Measurements from ENCODE around the gene VARS2. TPM values are rescaled to one million over a fixed set of nuclear protein-coding genes. Genes with fewer than 3 reads are reported as not detected.
"Not testable (repeated sequence)": the region's sequence is repeated elsewhere in the genome, so short reads cannot be mapped to it uniquely, and the experiment has no call there.

Gene VARS2
- total and polyA plus RNA-seq, 2 experiments from 2014 or later = 27.5 to 61.3 TPM

GRCh38 chr6:30873137-30873640 lies 40.8 kb upstream of the VARS2 start:
- TF ChIP-seq, protein P1, sequence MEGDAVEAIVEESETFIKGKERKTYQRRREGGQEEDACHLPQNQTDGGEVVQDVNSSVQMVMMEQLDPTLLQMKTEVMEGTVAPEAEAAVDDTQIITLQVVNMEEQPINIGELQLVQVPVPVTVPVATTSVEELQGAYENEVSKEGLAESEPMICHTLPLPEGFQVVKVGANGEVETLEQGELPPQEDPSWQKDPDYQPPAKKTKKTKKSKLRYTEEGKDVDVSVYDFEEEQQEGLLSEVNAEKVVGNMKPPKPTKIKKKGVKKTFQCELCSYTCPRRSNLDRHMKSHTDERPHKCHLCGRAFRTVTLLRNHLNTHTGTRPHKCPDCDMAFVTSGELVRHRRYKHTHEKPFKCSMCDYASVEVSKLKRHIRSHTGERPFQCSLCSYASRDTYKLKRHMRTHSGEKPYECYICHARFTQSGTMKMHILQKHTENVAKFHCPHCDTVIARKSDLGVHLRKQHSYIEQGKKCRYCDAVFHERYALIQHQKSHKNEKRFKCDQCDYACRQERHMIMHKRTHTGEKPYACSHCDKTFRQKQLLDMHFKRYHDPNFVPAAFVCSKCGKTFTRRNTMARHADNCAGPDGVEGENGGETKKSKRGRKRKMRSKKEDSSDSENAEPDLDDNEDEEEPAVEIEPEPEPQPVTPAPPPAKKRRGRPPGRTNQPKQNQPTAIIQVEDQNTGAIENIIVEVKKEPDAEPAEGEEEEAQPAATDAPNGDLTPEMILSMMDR (IDR thresholded peaks at IDR 0.05; ENCODE audit: low read depth, low read length) = no peak
- Histone ChIP-seq H3K9me3 (ENCODE audit: low read depth) (no peaks in the 10 kb centered on the region), H3K27ac (no peak overlapping the region)

GRCh38 chr6:30873795-30874194 lies 40.2 kb upstream of the VARS2 start:
- H3K4me1 ChIP-seq (ENCODE audit: low read depth); DNase-seq (ENCODE audit: low read depth in 1 of 2, low spot score in 1 of 2); H3K27ac ChIP-seq; H3K9me3 ChIP-seq (ENCODE audit: low read depth); H3K27me3 ChIP-seq; H3K4me3 ChIP-seq; H3K36me3 ChIP-seq: not testable (repeated sequence)

More at GRCh38 chr6:30873137-30873640, 40.8 kb upstream of the VARS2 start:
- no peaks in the 10 kb centered on the region for H3K27me3 ChIP-seq
- no peaks in the 10 kb centered on the region for H3K36me3 ChIP-seq
- no peak for DNase-seq (ENCODE audit: low read depth in 1 of 2, low spot score in 1 of 2)
- H3K4me3 ChIP-seq = no peak overlapping the region
- peaks cover 9% of the 10 kb centered on the region for H3K4me1 ChIP-seq (ENCODE audit: low read depth)

- no peak for DNase-seq (ENCODE audit: low read depth in 1 of 2, low spot score in 1 of 2)
- TF ChIP-seq, protein P1 (IDR thresholded peaks at IDR 0.05; ENCODE audit: low read depth, low read length) = no peak
- no peak overlapping the region for H3K27ac ChIP-seq
- H3K4me3 ChIP-seq = no peak overlapping the region
- H3K4me1 ChIP-seq (ENCODE audit: low read depth) = peaks cover 13% of the 10 kb centered on the region
- H3K27me3 ChIP-seq = no peaks in the 10 kb centered on the region
- no peaks in the 10 kb centered on the region for H3K9me3 ChIP-seq (ENCODE audit: low read depth)
- H3K36me3 ChIP-seq = no peaks in the 10 kb centered on the region
Observed at GRCh38 chr6:30875244-30876038, 38.6 kb upstream of the VARS2 start.

DNA sequence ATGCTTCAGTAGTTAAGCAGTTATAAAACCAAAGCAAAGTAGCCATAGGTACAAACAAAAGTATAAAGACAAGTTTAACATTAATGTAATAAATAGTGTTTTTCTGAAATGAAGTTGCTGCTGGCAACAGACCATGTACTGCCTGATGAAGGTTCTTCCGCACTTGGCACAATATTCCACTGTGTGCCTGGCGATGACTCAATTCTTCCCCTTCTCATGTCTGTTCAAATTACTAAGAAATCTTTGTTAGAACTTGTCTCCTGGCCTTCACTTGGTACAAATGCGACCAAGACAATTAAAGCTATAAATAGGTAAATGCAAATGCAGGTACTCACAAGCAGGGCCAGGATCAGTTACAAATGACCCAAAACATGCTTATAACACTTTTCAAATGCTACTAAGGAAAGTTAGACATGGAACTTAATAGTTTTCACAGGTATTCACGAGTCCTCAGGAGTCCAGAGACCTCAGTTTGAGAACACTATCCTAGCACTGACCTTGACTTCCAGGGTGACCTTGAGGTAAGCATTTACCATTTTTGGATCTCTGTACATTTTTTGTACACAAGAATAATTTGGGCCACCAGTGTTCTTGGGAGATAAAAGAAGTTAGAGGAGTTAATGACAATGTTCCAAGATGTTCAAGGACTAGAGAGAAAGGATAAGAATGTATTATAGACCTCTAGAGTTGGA lies 37.9 kb upstream of the VARS2 start:
- peaks cover 20% of the 10 kb centered on the region for H3K4me1 ChIP-seq (ENCODE audit: low read depth)
- H3K27ac ChIP-seq = no peak overlapping the region
- TF ChIP-seq, protein P1 (IDR thresholded peaks at IDR 0.05; ENCODE audit: low read depth, low read length) = no peak

GRCh38 chr6:30877419-30878262 lies 36.4 kb upstream of the VARS2 start:
- peak; percentile 91 to 94 for DNase-seq (ENCODE audit: low read depth in 1 of 2, low spot score in 1 of 2)
- peak overlapping the region; percentile 4 for H3K27ac ChIP-seq
- TF ChIP-seq, protein P1 (IDR thresholded peaks at IDR 0.05; ENCODE audit: low read depth, low read length) = peak; percentile 88
- H3K27me3 ChIP-seq = no peaks in the 10 kb centered on the region
- no peaks in the 10 kb centered on the region for H3K36me3 ChIP-seq
- no peak overlapping the region for H3K4me3 ChIP-seq
- H3K4me1 ChIP-seq (ENCODE audit: low read depth) = peaks cover 33% of the 10 kb centered on the region
- H3K9me3 ChIP-seq (ENCODE audit: low read depth) = no peaks in the 10 kb centered on the region

More for the DNA sequence above, 37.9 kb upstream of the VARS2 start:
- H3K36me3 ChIP-seq = no peaks in the 10 kb centered on the region
- DNase-seq (ENCODE audit: low read depth in 1 of 2, low spot score in 1 of 2) = peak in 1 of 2 donors; percentile 93
- H3K27me3 ChIP-seq = no peaks in the 10 kb centered on the region
- H3K4me3 ChIP-seq = no peak overlapping the region
- H3K9me3 ChIP-seq (ENCODE audit: low read depth) = no peaks in the 10 kb centered on the region

All from cardiac muscle cell (in vitro differentiated cells and primary cell).